Fibroblast of skin of abdomen (primary cell): ENCODE data around the gene SMIM12.
"Not testable (repeated sequence)": the region's sequence is repeated elsewhere in the genome, so short reads cannot be mapped to it uniquely, and the experiment has no call there.

Source experiments
- DNase-seq: peaks from one replicate; pipeline ENCODE4 v3.0.0-alpha.2; 2013

The SMIM12 gene

DNA sequence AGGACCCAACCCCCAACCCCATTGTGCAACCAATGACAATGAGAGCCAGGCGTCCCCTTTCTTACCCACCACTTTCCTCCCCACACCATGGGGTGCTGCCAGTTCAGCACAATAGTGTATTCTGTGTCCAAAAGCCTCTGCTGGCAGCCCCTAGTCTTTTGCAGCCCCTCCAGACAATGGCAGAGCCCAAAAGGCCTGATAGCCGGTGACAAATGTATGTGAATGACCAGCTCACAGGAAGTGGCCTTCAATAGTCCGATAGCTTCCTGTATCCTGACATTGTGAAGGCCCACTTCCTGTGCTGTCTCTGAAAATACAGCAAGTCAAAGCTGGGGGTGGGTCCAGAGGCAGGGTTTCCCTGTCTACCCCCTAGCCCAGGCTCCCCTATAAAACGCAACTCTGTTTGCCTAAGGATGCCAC is 16.6 kb downstream of the SMIM12 start:
- DNase-seq = no peak

DNA sequence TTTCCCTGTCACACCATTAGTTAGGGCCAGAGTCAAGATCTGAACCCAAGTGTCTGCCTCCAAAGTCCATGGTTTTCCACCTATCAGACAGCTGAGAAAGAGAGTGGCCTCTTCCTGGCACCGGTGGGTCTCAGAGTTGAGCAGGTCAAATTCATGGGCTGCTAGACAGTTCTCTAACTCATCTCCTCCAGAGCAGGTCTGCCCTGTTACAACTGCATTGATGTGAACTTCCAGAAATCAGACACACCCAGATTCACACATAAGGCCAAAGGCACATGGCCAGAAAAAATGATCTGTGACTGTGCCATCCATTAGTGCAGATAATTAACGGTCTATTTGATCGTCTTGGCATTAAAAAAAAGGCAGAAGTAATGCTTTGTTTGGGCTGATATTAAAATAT is 17.5 kb downstream of the SMIM12 start:
- no peak for DNase-seq

DNA sequence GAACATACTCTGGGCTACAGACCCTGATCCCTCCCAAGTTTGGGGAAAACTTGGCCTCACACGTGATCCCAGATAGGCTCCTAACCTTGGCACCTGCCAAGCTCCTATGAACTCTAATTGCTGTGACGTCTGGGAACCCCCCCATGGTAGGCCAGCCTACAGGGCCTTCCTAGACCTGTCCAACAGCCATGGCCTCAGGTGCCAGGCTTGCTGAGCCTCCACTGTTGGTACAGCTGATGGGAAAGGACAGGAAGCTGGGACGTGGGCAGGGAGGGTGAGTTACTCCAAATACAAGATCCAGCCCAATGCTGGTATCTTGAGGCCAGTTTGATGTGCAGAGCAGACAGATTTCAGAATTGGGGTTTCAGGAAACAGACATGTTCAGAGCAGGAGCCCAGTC is 19.1 kb downstream of the SMIM12 start:
- DNase-seq = no peak

DNA sequence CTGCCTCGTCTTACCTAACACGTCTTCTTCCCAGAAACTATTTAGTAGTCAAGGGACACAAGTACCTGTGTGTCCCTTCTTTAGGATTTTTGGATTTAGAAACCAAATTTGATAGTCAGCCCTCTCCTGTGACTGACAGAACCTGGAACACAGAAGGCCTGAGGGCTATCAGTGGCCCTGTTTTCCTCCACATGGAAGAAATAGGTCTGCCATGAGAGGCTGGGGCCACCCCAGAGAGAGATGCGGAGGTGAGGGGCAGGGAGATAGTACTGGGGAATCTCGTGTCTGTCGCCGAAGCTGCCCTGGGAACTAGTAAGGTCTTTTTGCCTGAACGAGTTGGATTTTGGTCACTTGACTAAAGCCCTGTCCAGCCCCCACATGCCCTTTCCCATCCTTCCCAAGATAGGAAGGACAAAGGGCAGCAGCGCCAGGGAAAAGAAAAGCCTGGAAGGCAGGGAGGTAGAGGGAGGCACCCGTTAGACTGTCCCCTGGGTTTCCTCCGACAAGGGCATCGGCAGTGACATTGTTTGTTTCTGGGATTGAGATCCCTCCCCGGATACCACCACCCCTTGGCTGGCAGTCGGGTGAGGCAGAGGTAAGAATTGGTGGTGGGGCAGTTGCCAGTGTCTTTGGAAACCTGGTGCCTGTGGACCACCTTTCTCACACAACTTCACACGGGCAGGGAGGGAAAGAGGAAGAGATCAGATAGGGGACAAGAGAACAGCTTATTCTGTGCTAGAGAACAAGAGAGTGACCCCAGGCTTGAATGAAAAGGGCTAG is 19.8 kb downstream of the SMIM12 start:
- no peak for DNase-seq

DNA sequence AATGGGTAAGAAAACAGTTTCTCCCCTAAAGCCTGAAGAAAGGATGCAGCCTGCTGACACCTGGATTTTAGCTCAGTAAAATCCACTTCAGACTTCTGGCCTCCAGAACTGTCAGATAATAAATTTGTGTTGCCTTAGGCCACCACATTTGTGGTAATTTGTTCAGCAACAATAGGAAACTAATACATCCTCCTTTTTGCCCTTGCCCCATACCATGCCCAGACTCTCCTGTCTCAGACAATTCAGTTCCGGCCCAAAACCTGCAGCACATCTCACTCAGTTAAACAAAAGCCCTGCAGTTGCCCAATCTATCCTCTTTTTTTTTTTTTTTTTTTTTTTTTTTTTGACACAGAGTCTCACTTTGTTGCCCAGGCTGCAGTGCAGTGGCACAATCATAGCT is 25.8 kb downstream of the SMIM12 start:
- no peak for DNase-seq

DNA sequence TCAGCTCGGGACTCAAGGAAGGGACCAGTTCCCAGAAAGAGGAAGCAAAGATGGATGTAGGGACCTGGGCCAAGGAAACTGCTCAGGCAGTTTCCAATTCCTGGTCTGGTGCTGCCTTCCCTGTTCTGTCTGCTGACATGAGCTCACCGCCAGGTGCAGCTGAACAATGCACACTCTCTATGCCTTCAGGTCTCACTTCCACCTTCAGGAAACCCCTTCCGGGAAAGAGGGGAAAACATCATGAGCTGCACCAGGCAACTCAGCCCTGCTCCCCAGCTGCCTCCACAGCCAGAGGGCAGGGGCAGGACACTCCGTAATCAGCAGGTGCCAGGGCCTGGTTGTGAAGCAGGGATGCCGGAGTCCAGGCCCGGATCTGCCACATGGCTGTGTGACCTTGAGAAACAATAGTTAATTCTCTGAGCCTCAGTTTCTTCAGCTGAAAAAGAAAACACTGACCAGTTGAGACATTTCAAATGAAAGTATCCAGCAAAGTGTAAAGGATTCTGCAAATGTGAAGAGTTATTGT is 27.8 kb downstream of the SMIM12 start:
- no peak for DNase-seq

DNA sequence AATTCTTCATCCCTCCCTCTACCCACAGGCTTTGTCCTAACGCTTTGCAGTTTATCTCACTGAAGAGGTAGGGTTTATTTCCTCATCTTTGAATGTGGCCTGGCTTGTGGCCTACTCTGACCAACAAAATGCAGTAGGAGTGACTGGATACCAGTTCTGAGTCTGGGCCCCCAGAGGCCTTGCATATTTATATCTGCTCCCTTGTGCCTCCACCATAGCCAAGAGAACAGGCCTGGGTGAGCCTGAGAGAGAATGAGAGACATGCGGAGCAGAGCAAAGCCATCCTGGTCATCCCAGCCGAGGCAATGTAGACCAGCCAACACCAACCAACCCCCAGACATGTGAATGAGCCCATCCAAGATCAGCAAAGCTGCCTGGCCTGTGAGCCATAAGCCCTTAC is 30.3 kb downstream of the SMIM12 start:
- no peak for DNase-seq

DNA sequence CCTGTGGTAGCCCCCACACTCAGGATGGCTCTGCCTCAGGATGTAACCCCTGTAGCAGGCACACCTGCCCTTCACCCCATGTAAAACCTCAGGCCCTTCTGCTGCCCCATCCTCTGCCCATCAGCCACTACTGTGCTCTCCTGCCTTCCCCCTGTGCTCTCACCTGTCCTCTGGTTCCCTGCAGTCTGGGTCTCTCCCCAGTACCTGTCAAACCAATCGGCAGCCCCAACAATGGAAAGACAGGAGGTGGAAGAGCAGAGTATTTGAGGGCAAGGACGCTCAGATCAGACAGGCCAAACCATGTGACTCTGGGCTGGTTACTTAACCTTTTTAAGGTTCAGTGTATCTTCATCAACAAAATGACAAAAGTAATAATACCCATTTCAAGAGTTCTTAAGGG is 30.9 kb downstream of the SMIM12 start:
- DNase-seq = no peak

DNA sequence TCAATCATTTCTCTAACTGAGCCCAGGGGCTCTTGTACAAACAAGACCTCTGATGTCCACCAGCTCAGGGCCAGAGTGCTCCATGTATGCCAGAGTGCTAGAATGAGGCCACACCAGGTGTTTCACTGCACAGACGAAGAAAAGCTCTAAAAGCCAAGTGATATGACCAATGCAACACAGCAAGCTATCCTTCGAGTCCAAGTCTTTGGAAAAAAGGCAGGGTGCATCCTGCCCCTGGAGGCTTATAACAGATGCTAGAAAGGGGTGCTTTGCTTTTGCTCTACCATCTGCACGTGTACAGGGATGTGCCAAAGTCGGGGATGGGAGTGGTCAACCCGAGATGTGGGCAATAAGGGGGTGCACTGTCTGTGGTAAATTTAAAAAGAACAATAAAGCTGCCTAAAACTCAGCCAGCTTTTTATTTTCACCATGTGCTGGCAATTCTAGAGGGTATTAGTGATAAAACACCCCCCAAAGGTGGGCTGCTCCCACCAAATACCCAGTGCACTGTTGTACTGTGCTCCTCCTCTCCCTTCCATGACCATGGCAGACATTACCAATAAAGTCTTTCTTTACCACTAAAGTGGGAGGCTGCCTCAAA is 32.1 kb downstream of the SMIM12 start:
- no peak for DNase-seq

DNA sequence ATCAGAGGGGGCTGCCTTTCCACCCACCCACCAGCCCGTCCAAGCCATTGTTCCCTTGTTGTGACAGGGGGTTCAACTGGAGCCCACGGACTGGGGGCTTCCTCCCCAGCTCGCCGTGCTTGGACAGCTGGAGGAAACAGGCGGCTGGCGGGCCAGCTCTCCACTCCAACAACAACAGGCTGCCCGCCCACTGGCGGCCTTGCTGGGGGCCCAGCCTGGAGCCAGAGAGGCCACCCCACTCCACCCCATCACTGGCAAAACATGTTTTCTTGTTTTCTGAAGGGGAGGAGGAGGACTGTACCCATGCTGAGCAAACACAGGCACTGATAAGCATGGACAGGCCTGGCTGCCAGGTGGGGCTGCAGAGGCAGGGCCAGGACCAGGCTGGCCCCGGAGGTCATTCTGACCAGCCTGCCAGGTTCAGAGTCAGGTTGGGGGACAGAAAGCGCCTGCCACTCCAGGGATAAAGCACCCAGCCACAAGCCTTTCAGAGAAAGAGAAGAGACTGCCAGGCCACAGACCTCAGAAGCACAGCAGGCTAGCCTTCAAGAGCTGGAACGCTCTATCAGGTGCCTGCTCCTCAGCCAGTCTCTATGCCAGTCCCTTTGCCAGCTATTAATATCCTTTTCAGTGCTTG is 34.0 kb downstream of the SMIM12 start:
- no peak for DNase-seq

DNA sequence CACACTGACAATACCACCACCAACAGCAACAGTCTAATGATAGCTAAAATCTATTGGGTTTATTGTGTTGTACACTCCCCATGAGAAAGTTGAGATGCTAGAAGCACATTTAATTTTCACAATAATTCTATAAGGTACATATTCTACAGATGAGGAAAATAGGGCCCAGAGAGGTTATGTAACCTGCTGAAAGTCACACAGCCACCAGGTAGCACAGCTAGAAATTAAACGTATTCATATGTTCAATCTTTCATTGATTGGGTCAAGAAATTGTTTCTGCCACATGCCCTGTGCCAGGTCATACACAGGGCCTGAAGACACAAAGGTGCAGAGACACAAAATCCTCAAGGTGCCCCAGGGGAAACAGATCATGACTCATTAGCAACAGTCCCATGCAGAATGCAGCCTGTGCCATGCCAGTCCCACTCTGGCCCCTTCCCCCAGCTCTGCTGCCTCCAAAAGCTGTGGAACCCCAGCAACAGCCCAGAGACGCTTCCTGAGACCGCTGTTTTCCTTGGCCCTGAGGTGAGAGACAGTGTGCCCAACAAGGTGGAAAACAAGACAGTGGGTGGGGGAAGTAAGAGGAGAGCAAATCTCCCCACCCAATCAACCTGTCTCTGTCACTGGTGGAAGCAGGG is 34.6 kb downstream of the SMIM12 start:
- no peak for DNase-seq

DNA sequence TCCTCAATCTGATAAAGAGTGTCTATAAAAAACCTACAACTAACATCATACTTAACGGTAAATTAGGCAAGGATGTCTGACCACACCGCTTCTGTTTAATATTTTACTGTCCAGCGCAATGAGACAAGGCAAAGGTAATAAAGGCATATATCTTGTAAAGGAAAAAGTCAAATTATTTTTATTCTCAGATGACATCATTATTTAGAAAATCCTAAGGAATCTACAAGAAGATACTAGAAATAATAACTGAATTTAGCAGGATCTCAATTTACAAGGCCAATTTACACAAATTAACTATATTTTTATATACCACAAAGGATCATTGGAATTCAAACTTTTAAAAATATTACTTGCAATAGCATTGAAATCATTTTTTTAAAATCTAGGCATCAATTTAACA is 37.3 kb downstream of the SMIM12 start:
- no peak for DNase-seq

DNA sequence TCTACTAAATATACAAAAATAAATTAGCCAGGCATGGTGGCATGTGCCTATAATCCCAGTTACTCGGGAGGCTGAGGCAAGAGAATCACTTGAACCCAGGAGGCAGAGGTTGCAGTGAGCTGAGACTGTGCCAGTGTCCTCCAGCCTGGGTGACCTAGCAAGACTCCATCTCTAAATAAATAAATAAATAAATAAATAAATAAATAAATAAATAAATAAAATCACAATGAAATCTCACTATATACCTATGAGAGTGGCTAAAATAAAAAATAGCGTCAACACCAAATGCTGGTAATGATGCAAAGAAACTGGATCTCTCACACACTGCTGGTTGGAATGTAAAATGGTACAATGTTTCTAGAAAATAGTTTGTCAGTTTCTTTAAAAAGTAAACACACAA is 40.7 kb downstream of the SMIM12 start:
- not testable (repeated sequence) for DNase-seq

DNA sequence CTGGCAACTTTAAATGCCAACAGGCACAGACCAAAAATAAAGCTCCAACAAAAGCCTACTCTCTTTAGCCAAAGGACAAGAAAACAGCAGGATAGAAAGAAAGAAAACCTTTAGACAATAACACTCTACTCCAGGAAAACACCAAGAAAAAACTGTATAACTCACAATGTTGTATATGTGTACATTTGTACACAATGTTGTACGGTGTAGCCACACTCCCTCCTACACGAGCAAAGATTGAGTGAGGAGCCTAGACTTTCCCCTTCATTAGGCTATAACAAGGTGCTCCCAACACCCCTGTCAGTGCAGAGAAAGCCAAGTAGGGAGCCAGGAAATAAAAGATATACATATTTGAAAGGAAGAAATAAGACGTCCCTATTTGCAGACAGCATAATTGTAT is 42.8 kb downstream of the SMIM12 start:
- DNase-seq = no peak

DNA sequence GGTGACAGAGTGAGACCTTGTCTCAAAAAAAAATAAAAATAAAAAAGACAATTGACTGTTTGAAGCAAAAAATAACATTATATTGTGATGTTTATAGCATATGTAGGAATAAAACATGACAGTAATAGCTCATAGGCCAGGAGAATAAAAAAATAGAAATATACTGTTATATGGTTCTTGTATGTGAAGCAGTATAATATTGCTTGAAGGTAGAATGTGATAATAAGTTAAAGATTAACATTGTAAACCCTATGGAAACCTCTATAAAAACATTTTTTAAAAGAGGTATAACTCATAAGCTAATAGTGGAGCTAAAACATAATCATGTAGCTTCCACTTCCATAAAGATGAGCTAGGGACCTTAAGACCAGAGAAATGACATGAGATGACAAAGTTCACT is 43.2 kb downstream of the SMIM12 start:
- DNase-seq = no peak

DNA sequence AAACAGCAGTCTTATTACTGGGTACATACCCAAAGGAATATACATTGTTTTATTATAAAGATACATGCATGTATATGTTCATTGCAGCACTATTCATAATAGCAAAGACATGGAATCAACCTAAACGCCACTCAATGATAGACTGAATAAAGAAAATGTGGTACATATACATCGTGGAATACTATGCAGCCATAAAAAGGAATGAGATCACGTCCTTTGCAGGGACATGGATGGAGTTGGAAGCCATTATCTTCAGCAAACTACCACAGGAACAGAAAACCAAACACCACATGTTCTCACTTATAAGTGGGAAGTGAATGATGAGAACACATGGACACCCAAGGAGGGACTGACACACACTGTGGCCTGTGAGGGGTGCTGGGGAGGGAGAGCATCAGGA is 48.8 kb downstream of the SMIM12 start:
- not testable (repeated sequence) for DNase-seq

DNA sequence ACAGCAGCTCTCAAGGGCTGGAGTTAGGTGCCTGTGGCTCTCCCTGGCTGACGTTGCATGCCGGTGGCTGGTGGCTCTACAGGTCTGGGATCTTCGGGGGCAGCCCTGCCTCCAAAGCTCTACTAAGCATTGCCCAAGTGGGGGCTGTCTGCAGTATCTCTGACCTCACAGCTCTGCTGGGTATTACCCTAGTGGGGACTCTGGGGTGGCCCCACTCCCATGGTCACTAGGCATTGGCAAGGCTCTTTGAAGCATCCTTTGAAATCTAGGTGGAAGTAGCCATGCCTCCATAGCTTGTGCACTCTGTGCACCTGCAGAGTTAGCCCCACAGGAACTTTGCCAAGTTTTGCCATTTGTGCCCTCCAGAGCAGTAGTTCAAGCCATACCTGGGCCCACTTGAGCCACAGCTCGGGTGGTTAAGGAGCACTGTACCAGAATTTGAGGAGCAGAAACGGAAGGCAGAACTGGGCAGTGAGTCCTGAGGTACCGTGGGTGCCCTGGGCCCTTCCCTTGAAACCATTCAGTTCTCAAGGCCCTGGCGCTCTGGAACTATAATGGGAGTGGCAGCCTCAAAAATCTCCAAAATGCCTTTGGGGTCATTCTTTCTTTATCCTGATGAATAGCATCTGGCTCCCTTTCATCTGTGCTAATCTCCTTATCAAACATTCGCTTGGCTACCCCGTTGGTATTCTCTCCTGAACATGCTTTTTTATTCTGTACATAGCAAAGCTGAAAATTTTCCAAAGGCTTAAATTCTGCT is 51.3 kb downstream of the SMIM12 start:
- DNase-seq = no peak

DNA sequence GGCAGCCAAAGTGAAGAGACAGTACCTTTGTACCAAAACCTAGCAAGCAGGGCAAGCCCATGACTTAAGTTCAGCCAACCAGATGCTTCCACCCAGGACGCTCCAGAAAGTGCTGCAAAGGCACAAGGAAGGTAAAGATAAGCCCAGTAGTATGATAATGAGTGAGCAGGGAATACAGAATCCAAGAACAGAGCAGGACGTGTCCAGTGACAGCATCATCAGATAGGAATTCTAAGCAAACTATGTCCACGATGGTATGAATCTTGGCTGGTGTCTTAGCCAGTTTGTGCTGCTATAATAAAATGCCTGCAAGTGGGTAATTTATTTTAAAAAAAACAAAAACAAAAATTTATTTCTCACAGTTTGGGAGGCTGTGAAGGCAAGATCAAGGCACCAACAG is 53.2 kb downstream of the SMIM12 start:
- peak; percentile 9 for DNase-seq

DNA sequence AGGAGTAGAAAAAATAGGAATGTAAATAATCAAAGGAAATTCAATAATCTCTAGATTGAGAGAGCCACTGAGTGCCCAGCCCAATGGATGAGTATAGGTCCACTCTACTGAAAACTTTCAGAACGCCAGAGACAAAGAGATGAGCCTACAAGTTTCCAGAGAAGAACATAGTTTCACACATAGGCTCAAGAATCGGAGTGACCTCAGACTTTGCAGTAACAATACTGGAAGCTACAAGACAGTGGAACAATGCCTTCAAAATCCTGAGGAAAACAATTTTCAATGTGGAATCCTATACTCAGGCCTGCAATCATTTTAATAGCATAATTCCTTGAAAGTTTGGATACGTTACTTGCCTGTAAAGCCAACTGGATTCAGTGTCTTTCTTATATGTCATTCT is 55.8 kb downstream of the SMIM12 start:
- no peak for DNase-seq
